HuH-7 (cell line): Measurements from ENCODE around the gene RBL2.

Source experiments
- DNase-seq: peaks from one replicate; pipeline ENCODE4 v3.0.0; 2011; ENCODE audit warnings: low spot score

The RBL2 gene

DNA sequence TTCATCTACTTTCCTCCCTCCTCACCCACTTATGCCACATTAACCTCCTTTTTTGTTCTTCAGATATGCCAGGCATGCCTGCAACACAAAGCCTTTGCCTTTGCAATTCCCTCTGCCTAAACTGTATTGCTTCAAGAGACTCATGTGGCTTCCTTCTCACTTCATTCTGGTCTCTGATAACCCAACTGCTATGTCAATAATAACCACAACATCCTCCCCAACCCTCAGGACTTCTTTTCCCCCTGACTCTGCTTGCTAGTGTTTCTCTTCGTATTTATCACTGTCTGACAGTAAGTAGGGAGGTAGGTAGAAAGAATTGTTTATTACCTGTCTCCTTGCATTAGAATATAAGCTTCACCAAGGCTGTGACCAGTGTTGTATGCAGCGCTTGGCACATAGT lies 22.4 kb downstream of the RBL2 start:
- no peak for DNase-seq

DNA sequence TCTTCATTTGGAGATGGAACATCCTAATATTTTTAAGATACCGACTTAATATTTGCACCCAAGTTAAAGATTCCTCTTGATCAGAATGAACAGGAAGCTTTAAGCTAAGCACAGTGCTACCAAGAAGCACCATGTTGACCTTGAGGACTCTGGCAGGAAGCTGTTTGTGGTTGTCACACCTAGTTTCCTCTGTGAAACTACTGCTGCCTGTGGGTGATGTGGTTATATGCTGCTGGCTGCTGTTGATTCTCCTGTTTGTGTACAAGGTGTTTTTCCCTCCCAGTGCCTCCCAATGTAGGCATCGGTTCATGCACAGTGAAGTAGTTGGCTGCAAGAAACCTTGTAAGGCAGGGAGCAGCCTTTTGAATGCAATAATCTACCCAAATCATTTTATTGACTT lies 23.4 kb downstream of the RBL2 start:
- DNase-seq: no peak

DNA sequence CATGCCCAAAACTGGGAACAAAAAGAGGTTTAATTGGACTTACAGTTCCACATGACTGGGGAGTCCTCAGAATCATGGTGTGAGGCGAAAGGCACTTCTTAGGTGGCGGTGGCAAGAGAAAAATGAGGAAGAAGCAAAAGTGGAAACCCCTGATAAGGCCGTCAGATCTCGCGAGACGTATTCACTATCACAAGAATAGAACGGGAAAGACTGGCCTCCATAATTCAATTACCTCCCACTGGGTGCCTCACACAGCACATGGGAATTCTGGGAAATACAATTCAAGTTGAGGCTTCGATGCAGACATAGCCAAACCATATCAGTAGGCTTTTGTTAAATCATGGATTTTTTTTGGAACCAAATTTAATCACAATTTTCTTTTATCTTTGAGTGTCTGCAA lies 24.4 kb downstream of the RBL2 start:
- no peak for DNase-seq

DNA sequence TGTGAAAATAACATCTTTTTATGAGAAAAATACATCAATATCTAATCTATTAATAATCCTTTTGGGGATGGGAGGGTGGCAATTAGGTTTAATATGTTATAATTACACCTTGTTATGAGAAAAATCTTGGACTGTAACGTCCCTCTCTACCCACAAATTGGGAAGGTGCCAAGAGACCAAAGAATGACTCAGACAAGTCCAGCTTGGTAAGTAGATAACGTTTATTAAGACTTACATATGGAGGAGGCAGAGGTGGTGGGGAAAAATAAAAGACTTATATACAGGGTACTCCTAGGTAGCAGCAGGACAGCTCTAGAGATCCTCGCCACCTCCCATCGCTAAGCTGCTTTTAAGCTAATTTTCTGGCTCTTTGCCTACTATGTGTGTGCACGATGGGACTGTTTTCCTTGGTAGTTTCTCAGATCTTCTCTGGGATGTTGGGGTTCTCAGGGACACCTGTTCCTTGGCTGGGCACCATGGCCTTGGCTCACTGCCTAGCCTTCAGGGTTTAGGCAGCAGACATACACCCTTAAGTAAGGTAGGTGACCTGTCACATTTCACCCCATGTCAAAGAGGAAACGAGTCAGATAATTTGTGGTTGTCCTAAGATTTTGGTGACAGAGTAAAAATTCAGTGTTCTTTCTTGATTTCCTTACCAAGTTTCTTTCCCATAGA lies 31.5 kb downstream of the RBL2 start:
- DNase-seq: no peak

DNA sequence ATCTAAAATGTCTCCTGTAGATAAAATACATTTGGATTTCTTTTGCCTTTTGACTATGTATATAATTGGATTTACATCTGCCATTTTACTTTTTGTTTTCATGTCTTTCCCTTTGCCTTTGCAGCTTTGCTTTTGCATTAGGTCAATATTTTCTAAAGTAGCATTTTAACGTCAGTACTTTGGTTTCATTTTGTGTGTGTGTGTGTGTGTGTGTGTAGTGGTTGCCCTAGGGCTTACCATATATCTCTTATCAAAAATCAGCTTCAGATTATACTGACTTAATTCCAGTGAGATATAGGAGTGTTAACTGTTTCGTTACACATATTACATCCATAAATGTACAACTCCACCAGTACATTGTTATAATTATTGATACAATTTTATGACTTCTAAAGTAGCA lies 42.6 kb downstream of the RBL2 start:
- DNase-seq: no peak

DNA sequence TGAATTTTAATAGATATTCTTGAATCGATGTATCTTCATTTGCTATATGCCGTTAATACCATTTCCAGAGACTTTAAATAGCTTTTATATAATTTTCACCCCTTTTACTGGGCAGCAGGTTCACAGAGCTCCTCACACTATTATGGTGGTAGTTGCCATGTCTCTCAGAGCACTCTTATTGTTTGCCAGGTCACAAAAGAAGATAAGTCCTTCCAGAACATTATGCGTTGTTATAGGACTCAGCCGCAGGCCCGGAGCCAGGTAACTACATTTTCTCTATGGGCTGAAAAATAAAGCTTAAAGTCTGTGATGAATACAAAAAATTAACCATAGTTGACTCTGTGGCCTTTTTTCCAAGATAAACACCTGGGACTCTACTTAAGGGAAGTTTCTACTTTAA lies 44.7 kb downstream of the RBL2 start:
- DNase-seq: no peak

DNA sequence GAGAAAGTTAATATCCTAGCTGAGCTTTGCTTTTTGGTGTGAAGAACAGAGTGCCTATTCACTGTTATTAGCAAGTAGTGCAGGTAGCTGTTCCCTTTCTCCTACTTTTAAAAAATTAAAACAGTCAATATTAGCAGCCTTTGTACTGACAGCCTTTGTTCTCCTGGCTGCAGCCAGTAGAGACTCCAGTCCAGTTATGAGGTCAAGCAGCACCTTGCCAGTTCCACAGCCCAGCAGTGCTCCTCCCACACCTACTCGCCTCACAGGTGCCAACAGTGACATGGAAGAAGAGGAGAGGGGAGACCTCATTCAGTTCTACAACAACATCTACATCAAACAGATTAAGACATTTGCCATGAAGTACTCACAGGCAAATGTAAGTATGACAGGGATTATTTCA lies 46.1 kb downstream of the RBL2 start:
- DNase-seq: no peak

DNA sequence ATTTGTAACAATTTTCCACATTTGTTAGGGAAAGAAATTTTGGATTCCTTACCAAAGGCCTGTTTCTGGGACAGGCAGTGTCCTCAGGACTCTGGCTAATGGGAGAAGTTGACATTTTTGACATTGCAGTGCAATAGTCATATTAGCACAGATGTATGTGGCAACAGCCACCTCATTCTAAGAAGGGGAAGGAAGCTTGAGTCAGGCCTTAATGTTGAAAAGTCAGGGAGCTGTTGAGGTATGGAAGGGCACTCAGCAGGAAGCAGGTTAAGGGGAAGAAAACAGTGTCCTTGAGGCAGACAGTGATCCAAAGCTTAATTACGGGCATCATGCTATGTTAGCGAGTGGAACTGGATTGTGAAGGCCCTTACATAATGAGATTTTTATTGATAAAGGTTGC lies 47.9 kb downstream of the RBL2 start:
- DNase-seq: no peak

DNA sequence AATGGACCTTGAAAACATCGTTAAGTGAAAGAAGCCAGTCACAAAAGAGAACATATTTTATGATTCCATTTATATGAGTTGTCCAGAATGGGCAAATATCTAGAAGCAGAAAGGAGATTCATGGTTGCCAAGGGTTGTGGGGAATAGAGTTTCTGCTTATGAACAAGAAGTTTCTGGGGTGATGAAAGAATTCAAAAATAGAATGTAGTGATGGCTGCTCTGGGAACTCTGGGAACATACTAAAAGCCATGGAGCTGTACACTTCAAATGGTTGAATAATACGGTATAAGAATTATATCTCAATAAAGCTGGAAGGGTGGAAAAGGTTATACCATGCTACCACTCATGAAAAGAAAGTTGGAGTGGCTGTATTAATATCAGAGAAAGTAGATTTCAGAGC lies 50.3 kb downstream of the RBL2 start:
- no peak for DNase-seq

DNA sequence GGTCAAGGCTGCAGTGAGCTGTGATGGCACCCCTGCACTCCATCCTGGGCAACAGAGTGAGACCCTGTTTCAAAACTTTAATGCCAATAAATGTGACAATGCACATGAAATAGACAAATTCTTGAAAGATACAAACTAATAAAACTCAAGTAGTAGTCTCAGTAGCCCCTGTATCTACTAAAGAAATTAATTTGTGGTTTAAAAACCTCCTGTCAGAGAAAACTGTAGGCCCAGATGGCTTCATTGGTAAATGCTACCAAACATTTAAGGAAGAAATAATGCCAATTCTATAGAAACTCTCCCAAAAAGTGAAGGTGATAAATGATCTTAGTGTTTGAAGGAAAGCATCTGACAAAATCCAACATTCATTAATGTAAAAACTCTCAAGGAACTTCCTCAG lies 52.0 kb downstream of the RBL2 start:
- DNase-seq: no peak

DNA sequence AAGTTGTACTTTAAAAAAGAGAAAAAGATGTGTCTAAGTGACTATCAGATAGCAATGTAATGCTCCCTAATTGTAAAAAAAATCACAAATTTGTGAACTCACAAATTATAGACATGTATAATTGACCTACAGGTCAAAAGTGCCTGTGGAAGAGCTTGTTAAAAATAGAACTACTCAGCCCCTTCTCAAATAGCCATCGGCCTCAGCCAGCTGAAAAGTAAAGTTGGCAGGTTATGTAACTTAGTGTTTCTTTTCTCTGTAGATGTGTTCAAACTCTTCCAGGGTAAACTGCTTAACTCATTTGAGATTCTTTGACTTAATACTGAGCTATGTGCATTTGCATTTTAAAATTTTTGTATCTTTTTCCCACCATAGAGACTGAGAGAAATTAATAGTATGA lies 55.5 kb downstream of the RBL2 start:
- DNase-seq: no peak

DNA sequence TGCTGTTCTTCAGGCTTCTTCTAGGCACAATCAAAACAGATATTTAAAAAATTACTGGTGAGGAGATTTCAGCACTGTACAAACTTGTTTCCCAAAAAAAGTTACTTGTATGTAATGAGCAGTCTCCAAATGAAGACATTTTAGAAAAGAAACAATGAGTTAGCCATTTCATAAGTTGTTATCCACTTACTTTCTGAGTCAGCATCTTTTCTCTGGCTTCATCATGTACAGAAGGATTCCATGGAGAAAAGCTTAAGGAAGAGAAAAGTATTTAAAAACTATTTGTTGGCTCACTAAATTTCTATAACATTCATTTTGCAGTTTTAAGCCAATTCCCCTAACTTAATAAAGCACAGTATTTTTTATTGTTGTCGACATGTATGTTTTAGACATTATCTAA lies 58.2 kb downstream of the RBL2 start:
- DNase-seq: no peak

DNA sequence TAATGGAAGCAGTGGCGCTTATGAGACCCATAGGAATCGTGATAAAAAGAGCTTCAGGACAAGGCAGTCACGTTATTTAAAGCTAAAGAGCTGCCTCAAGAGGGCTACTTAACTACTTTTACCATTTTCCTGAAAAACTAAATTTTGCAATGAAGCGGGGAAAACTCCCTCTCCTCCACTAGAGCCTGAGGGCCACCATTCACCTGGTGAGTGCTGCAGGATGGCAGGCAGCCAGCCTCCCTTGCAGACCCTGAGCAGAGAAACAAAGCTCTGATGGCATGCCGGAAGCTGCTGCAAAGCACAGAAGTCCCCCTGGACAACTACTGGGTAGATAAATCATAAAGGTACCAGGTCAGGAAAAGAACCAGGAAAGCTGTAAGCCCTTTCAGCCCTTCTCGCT lies 60.4 kb downstream of the RBL2 start:
- no peak for DNase-seq

DNA sequence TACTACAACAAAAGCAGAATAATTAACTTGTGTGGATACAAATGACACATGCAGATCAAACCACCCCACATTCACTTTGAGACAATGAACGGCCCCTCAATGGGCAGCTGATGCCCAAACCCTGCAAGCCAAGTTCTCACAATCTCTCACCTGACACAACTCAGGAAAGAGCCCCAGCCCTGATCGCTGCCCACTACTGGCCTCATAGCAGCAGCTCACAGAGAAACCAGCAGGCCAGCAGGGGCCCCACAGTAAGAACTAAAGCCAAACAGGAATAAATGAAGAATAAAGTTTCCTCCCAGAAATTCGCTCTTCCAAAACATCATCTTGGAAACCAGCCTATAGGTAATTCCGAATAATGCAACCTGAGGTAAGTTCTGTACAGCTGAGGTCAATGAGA lies 61.1 kb downstream of the RBL2 start:
- DNase-seq: no peak

DNA sequence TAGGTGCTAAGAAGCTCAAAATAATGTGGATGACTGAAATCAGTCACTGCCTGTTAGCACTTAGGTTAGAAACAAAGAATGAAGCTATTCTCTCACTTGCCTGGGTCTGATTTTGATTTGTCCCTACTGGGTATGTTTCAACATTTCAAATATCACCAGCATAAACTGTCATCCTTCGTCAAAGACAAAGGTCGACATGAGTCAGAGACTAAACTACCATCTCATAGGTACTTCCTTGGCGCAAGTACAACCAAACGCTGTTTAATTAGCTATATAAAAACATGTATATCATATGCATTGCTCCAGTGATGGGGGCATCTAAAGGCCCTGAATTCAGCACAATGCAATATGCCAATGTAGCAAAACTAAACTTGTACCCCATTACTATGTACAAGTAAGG lies 64.7 kb downstream of the RBL2 start:
- DNase-seq: no peak

DNA sequence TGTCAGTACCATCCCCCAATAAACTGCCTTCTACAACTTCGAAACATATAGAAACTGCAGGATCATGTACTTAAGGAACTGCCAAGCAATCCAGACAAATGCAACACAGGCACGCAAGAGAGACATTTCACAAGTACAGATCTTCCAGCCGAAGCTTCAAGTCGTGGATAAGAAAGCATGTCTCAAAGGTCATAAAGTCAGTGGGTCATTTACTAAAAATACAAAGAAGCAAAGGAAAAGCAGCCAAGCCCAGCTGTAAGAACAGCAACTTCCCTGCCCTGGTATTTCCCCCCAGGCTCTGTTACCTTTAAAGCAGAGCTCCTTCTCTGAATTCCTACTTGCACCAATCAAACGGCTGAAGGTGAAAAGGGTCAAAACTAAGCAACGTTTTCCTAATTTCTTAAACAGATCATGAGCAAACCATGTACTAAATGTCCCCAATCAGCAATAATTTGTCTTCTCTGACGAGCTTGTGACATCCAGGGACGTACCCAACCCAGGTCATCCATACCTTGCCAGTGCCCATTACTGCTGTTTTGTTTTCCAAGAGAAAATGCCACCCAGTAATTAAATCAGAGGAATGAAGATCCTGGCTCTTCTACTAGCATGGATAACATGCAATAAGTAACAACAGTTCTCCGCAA lies 67.1 kb downstream of the RBL2 start:
- no peak for DNase-seq

DNA sequence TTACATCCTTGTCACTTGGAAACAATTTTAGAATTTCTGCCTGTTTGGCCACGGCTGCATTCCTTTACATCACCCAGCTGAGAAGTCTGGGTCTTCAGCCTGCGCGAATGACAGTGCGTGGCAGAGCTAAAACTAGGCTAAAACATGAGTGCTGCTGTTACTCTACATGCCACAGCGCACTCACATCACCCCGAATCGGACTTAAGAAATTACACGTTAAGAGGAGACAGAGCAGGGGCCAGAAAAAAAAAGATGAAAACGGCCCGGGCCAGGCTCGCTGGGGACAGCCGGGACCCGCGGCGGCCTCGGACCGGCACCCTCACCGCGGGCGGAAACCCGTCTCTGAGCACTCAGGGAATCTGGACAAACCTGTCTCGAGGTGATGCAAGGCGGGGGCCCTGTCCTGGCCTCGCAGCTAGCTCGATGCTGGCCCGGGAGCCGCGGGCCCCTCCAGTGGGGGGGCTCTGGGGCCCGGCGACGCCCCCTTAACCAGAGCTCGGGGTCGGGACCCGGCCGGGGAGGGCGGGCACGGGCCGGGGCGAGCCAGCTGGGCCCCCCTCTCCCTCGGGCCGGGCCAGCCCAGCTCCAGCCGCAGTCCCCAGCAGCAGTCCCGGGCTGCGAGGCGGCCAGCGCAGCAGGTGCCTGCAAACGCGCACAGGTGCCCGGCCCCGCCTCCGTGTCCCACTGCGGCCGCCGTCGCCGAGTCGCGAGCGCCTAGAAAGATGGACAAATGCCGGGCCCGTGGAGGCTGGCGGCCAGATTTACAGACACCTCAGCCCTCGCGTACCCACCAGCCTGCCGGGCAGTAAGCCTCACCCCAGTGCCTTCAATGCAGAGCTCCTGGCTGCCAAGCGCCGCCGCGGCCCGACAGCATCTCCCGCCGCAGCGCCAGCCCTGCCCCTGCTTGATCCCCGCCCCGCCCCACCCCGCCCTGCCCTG lies 68.3 kb downstream of the RBL2 start, which contains the start of gene AKTIP:
Gene AKTIP (minus strand): TSS at position 879 of the 939 bp plus-strand sequence. CDS start 2,950 bp downstream, outside the sequence.
- no peak for DNase-seq

DNA sequence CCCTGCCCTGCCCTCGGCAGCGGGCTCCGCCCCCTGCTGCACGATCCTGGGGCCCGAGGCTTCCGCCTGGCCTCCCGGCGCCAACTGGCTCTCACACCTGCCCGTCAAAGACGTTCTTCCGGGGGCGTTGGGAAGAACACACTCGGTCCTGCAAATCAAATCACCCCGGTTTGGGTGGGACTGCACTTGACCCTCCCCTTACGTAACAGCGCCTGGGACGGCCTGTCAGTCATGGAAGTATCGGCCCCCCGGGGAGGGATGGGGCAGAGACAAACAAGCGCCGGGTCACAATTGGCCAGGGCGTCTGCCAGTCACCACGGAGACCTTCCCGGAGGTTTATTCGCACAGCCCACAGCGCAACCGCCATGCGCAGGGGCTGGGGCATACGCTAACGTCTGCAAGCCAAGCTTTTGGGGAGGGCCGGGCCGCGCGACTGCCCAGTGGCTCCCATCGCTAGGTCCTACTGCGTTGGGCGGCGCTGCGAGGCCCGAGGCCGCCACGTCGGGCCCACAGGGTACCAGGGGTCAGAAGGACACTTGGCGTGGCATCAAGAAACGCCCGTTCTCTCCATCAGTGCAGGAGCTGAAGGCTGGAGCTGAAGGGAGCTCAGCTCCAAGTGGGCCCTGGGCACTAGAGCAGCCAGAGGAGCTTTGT lies 69.1 kb downstream of the RBL2 start:
- peak; percentile 94 for DNase-seq

DNA sequence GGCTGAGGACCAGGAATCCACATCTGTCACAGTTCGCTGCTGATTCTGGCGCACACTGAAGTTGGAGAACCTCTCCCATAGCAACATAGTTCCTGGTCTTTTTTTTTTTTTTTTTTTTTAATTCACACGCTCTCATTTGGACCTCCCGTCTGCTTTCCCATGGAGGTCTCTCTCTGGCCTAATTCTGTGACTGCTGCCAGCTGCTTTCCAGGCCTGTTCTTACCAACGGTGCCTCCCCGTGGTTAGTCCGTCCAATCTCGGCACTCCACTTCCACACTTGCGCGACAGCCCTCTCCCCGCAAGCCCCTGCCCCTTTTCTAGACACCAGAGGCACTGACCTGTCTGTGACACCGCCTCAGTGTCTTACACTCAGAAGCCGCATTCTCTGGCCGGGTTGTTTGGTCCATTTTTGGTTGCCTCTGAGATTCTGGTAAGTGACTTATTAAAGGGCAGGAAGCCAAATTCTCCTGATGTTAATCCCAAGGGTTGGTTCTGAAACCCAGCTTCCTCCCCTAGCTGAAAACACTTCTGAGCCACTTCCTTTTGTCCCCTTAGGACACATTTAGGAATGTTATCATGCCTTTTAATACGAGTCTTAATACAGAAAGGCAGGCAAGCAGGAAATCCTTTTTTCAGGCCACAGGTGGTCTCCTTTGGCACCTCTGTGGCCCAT lies 69.9 kb downstream of the RBL2 start:
- no peak for DNase-seq

DNA sequence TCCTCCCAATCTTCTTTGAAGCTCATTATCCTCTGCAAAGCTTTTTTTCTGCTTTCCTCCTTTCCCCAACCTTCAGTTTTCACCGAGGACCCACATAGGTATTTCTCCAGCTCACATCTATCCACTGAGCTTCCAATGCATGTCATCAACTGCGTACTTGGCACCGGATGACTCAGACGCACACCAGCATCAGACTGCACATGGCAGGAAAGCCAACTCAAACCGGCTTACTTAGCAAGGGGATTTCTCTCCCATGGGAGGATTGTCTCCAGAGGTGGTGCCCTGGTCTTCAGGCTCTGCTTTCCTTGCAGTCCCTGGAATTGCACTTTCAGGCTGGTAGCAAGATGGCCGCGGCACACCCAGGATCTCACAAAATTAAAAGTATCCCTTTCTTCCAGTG lies 70.4 kb downstream of the RBL2 start:
- no peak for DNase-seq

DNA sequence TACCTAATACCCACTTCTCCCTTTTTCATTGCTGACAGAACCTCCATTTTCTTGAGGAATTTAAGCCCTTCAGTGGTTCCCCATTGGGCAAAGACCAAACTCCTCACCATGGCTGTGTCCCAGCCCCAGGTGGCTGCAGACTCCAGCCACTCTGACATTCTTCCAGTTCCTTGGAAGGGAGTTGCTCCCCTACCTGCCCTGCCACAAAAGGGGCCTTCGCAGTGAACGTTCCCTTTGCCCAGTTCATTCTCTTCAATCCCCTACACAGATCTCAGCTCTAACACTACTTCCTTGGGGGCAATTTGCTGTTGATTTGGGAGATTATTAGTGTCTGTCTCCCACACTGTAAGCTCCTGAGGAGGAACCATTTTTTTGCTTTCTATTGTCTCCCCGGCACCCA lies 72.0 kb downstream of the RBL2 start:
- DNase-seq: no peak
